HCT116 (cell line): ENCODE data around the gene GRHL1. TPM values are rescaled to one million over a fixed set of nuclear protein-coding genes. Genes with fewer than 3 reads are reported as not detected.
A peak's percentile ranks its signal among the peaks of the same experiment; 100 is the strongest.
"Not testable (repeated sequence)": the region's sequence is repeated elsewhere in the genome, so short reads cannot be mapped to it uniquely, and the experiment has no call there.

Source experiments
- ATAC-seq: fragments of 200-7000 bp; cut with Tn5 transposase; 2 replicates; pipeline ENCODE4 v1.9.1; 2020; ENCODE audit warnings: mild to moderate bottlenecking, moderate library complexity
- BruUV-seq: library from RNA; stranded (reverse); fragments of 400-500 nt; replicated peaks from 2 replicates; lab custom pipeline; 2021; lab: Mats Ljungman, UMichigan
- CTCF ChIA-PET: fragments of 300-600 bp; sonication (Branson Sonifier 250); formaldehyde crosslinking; loops from one replicate; lab custom pipeline; 2021; ENCODE audit warnings: antibody characterized with exemption; lab: Charles Lee
- POLR2A ChIA-PET: fragments of 300-600, 350-600 bp; sonication (Branson Sonifier 250); formaldehyde crosslinking; loops from one replicate; lab custom pipeline; 2021; ENCODE audit warnings: antibody characterized with exemption; lab: Charles Lee
- RAD21 ChIA-PET, 2 experiments: fragments of 300-600 bp; sonication (Branson Sonifier 250); formaldehyde crosslinking; loops; one replicate each; lab custom pipeline; 2023; ENCODE audit warnings: low total read pairs in 2 of 2; ENCODE audit not compliant: uncharacterized antibody in 2 of 2, unreplicated experiment in 2 of 2, low non-redundant PET in 1 of 2; lab: Charles Lee
- DNase-seq: peaks from one replicate; pipeline ENCODE4 v3.0.0-alpha.2; 2010; ENCODE audit warnings: low read depth, low spot score
- H2AFZ ChIP-seq: fragments of 200-600 bp; shearing (Covaris generic), sonication (generic); 2 replicates; pipeline ENCODE4 v1.6.1; 2017; ENCODE audit warnings: low read depth, mixed run types, mixed read lengths, antibody characterized with exemption, low read length; ENCODE audit not compliant: poor library complexity, severe bottlenecking
- H3K27ac ChIP-seq: 2 replicates; pipeline ENCODE4 v1.5.1; 2012; ENCODE audit warnings: low read depth, low read length
- H3K27me3 ChIP-seq: fragments of 200-600 bp; sonication (generic); 2 replicates; pipeline ENCODE4 v1.6.1; 2016; ENCODE audit warnings: mixed run types, low read length, mixed read lengths; ENCODE audit not compliant: insufficient read depth
- H3K36me3 ChIP-seq, 2 experiments: fragments of 200-500 bp in 1 of 2; fragments of 200-600 bp in 1 of 2; sonication (Bioruptor generic) in 1 of 2; sonication (generic) in 1 of 2; 2 replicates each; pipeline versions ENCODE4 v1.5.1 to v1.6.1; 2014 to 2016; ENCODE audit warnings: low read length in 2 of 2, inconsistent platforms in 1 of 2, mixed read lengths in 1 of 2, mixed run types in 1 of 2; ENCODE audit not compliant: insufficient read depth in 2 of 2, control insufficient read depth in 1 of 2
- H3K4me1 ChIP-seq, 2 experiments: fragments of 200-600 bp in 1 of 2; sonication (generic) in 1 of 2; 2 replicates each; pipeline versions ENCODE4 v1.5.1 to v1.6.1; 2012 to 2017; ENCODE audit warnings: low read length in 2 of 2, inconsistent platforms in 1 of 2, mild to moderate bottlenecking in 1 of 2, mixed read lengths in 1 of 2, mixed run types in 1 of 2, moderate library complexity in 1 of 2; ENCODE audit not compliant: insufficient read depth in 2 of 2, control insufficient read depth in 1 of 2
- H3K4me2 ChIP-seq: fragments of 200-600 bp; sonication (generic); 2 replicates; pipeline ENCODE4 v1.6.1; 2017; ENCODE audit warnings: mixed run types, low read length, mixed read lengths
- H3K4me3 ChIP-seq, 2 experiments: fragments of 200-600 bp in 1 of 2; sonication (generic) in 1 of 2; replicated peaks in 1 of 2; 2 replicates each; pipeline ENCODE4 v1.5.1; 2011 to 2016; ENCODE audit warnings: low read length in 2 of 2, control low read depth in 1 of 2, low read depth in 1 of 2, mild to moderate bottlenecking in 1 of 2, mixed read lengths in 1 of 2, mixed run types in 1 of 2
- H3K79me2 ChIP-seq: fragments of 200-600 bp; sonication (generic); 2 replicates; pipeline ENCODE4 v1.6.1; 2017; ENCODE audit warnings: mild to moderate bottlenecking, mixed run types, low read length, moderate library complexity, mixed read lengths; ENCODE audit not compliant: insufficient read depth
- H3K9ac ChIP-seq: fragments of 200-600 bp; sonication (generic); 2 replicates; pipeline ENCODE4 v1.6.1; 2016; ENCODE audit warnings: low read length, mixed read lengths
- H3K9me2 ChIP-seq: fragments of 200-600 bp; sonication (generic), shearing (Covaris generic); 2 replicates; pipeline ENCODE4 v1.6.1; 2017; ENCODE audit warnings: mixed run types, mild to moderate bottlenecking, moderate library complexity; ENCODE audit not compliant: insufficient read depth
- H3K9me3 ChIP-seq, 2 experiments: fragments of 200-500 bp in 1 of 2; fragments of 200-600 bp in 1 of 2; sonication (Bioruptor generic) in 1 of 2; sonication (generic) in 1 of 2; 2 replicates each; pipeline ENCODE4 v1.6.1; 2014 to 2017; ENCODE audit warnings: low read length in 2 of 2, mixed read lengths in 2 of 2, inconsistent platforms in 1 of 2, low read depth in 1 of 2, mild to moderate bottlenecking in 1 of 2, mixed run types in 1 of 2, moderate library complexity in 1 of 2; ENCODE audit not compliant: control insufficient read depth in 1 of 2, insufficient read depth in 1 of 2
- H4K20me1 ChIP-seq: fragments of 200-600 bp; sonication (generic), shearing (Covaris generic); 2 replicates; pipeline ENCODE4 v1.6.1; 2017; ENCODE audit warnings: mixed run types, mild to moderate bottlenecking, moderate library complexity; ENCODE audit not compliant: insufficient read depth
- FOSL1 ChIP-seq: IDR thresholded peaks from 2 replicates; pipeline ENCODE4 v1.6.1; 2012; ENCODE audit warnings: low read depth
- intact Hi-C: fragments of 100-400 bp; cut with micrococcal nuclease; formaldehyde crosslinking; loops from 2 replicates; pipeline ENCODE4 v1.10.0; 2022
- total RNA-seq: library from RNA; stranded (reverse); gene quantifications from one replicate; pipeline ENCODE4 v1.2.1, GENCODE V29; 2021; ENCODE audit not compliant: unreplicated experiment
- TF ChIP-seq, protein P1 (sequence below): IDR thresholded peaks from 2 replicates; pipeline ENCODE4 v1.6.1; 2011; ENCODE audit warnings: mild to moderate bottlenecking, low read length, moderate library complexity; ENCODE audit not compliant: insufficient replicate concordance; ENCODE audit errors: extremely low read depth

GRHL1 gene
- total RNA-seq, 1 experiment from 2014 or later, result 8.5 TPM

DNA sequence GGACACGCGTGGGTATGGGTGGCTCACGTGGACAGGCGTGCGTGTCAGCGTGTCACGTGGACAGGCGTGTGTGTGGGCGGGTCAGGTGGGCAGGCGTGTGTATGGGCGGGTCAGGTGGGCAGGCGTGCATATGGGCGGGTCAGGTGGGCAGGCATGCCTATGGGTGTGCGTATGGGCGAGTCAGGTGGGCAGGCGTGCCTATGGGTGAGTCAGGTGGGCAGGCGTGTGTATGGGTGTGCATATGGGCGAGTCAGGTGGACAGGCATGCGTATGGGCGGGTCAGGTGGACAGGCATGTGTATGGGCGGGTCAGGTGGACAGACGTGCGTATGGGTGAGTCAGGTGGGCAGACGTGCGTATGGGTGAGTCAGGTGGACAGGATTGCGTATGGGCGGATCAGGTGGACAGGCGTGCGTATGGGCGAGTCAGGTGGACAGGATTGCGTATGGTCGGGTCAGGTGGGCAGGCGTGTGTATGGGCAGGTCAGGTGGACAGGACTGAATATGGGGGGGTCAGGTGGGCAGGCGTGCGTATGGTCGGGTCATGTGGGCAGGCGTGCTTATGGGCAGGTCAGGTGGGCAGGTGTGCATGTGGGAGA, 61.0 kb downstream of the GRHL1 start:
- H3K4me3 ChIP-seq, result peak overlapping the region in 1 of 2 experiments; percentile 18; a peak in 1 of 4 replicates
- RAD21 ChIA-PET, H3K36me3 ChIP-seq, H3K9me3 ChIP-seq, H3K27me3 ChIP-seq, H3K79me2 ChIP-seq, ATAC-seq, intact Hi-C loops, BruUV-seq, CTCF ChIA-PET, H3K9me2 ChIP-seq, H4K20me1 ChIP-seq, POLR2A ChIA-PET, H2AFZ ChIP-seq: not testable (repeated sequence)
- peak; percentile 16 for DNase-seq
- peak overlapping the region; percentile 70; the same call in 1 of the 2 replicates for H3K27ac ChIP-seq
- peak overlapping the region; percentile 52; the same call in 1 of the 2 replicates for H3K4me2 ChIP-seq
- peaks cover 7 to 34% of the 10 kb centered on the region in 2 experiments for H3K4me1 ChIP-seq
- H3K9ac ChIP-seq, result 0 out of 2 replicates have a peak overlapping the region, but pooled peaks have one; percentile 14

DNA sequence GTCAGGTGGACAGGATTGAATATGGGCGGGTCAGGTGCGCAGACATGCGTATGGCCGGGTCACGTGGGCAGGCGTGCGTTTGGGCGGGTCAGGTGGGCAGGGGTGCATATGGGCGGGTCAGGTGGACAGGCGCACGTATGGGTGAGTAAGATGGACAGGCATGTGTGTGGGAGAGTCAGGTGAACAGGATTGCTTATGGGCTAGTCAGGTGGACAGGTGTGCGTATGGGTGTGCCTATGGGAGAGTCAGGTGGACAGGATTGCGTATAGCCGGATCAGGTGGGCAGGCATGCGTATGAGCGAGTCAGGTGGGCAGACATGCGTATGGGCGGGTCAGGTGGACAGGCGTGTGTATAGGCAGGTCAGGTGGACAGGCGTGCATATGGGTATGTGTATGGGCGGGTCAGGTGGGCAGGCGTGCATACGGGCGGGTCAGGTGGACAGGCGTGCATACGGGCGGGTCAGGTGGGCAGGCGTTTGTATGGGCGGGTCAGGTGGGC, 61.5 kb downstream of the GRHL1 start:
- POLR2A ChIA-PET, result no interaction called here
- Histone ChIP-seq H3K9me2 (no peaks in the 10 kb centered on the region), H3K9ac (0 out of 2 replicates have a peak overlapping the region, but pooled peaks have one; percentile 14), H3K4me1 (peaks cover 7 to 29% of the 10 kb centered on the region in 2 experiments), H3K4me2 (peak overlapping the region; percentile 52; the same call in 1 of the 2 replicates), H3K79me2 (no peaks in the 10 kb centered on the region), H3K27ac (peak overlapping the region; percentile 70; the same call in 1 of the 2 replicates), H3K9me3 (peaks cover 0 to 6% of the 10 kb centered on the region in 2 experiments; a peak in 1 of 4 replicates), H2AFZ (no peak overlapping the region), H4K20me1 (no peaks in the 10 kb centered on the region), H3K36me3 (no peaks in the 10 kb centered on the region), H3K4me3 (peak overlapping the region; percentile 12 to 18; a peak in 3 of 4 replicates), H3K27me3 (no peaks in the 10 kb centered on the region)
- intact Hi-C loops, result no loop called here
- TF ChIP-seq FOSL1, result no peak
- TF ChIP-seq, protein P1, sequence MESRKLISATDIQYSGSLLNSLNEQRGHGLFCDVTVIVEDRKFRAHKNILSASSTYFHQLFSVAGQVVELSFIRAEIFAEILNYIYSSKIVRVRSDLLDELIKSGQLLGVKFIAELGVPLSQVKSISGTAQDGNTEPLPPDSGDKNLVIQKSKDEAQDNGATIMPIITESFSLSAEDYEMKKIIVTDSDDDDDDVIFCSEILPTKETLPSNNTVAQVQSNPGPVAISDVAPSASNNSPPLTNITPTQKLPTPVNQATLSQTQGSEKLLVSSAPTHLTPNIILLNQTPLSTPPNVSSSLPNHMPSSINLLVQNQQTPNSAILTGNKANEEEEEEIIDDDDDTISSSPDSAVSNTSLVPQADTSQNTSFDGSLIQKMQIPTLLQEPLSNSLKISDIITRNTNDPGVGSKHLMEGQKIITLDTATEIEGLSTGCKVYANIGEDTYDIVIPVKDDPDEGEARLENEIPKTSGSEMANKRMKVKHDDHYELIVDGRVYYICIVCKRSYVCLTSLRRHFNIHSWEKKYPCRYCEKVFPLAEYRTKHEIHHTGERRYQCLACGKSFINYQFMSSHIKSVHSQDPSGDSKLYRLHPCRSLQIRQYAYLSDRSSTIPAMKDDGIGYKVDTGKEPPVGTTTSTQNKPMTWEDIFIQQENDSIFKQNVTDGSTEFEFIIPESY, result no peak
- CTCF ChIA-PET, result no interaction called here
- RAD21 ChIA-PET, result no interaction called here
- ATAC-seq, result peak; percentile 60
- BruUV-seq, result no TSS peak
- peak; percentile 72 for DNase-seq

GRCh38 chr2:10013651-10014417, 62.3 kb downstream of the GRHL1 start:
- H3K4me2 ChIP-seq, H3K79me2 ChIP-seq, H3K36me3 ChIP-seq, H3K4me3 ChIP-seq, POLR2A ChIA-PET, H3K9ac ChIP-seq, H3K9me3 ChIP-seq, H2AFZ ChIP-seq, BruUV-seq, H3K9me2 ChIP-seq, ATAC-seq, DNase-seq, intact Hi-C loops, H3K27me3 ChIP-seq, H4K20me1 ChIP-seq, H3K27ac ChIP-seq, CTCF ChIA-PET, RAD21 ChIA-PET: not testable (repeated sequence)
- peaks cover 7 to 29% of the 10 kb centered on the region in 2 experiments for H3K4me1 ChIP-seq
